HG03159 (cell line): ENCODE data around the gene AZIN2.
"Not testable (repeated sequence)": the region's sequence is repeated elsewhere in the genome, so short reads cannot be mapped to it uniquely, and the experiment has no call there.

Experiments used
- ATAC-seq: cut with Tn5 transposase; IDR thresholded peaks from one replicate; pipeline ENCODE4 v1.9.1; 2021; ENCODE audit warnings: mild to moderate bottlenecking, moderate library complexity; ENCODE audit not compliant: unreplicated experiment

AZIN2 gene

GRCh38 chr1:33080885-33081553 is at the start of gene AZIN2:
AZIN2 (plus strand) TSS chr1:33081153; CDS start chr1:33082250, 1,097 bp downstream.
- peak; percentile 96 for ATAC-seq

GRCh38 chr1:33031506-33031905 is 49.4 kb upstream of the AZIN2 start:
- ATAC-seq: no peak

GRCh38 chr1:33032126-33032869 is 48.7 kb upstream of the AZIN2 start:
- no peak for ATAC-seq

GRCh38 chr1:33036051-33036525 is 44.9 kb upstream of the AZIN2 start:
- ATAC-seq: no peak

GRCh38 chr1:33036526-33037503 is 44.1 kb upstream of the AZIN2 start, which contains the start of gene AK2:
AK2 (minus strand) TSS chr1:33036883; CDS start chr1:33036828, 55 bp downstream.
- peak; percentile 99 for ATAC-seq

- no peak for ATAC-seq
Measured at GRCh38 chr1:33039840-33040239, 41.1 kb upstream of the AZIN2 start.

- no peak for ATAC-seq
Measured at GRCh38 chr1:33041026-33041425, 39.9 kb upstream of the AZIN2 start.

- no peak for ATAC-seq
Measured at GRCh38 chr1:33042831-33043230, 38.1 kb upstream of the AZIN2 start.

GRCh38 chr1:33043267-33044092 is 37.5 kb upstream of the AZIN2 start:
- ATAC-seq: no peak

GRCh38 chr1:33045246-33045645 is 35.7 kb upstream of the AZIN2 start:
- no peak for ATAC-seq

- no peak for ATAC-seq
Measured at GRCh38 chr1:33045814-33046213, 35.1 kb upstream of the AZIN2 start.

- not testable (repeated sequence) for ATAC-seq
Measured at GRCh38 chr1:33046234-33046633, 34.7 kb upstream of the AZIN2 start.

- no peak for ATAC-seq
Measured at GRCh38 chr1:33047290-33047689, 33.7 kb upstream of the AZIN2 start.

- no peak for ATAC-seq
Measured at GRCh38 chr1:33047839-33048305, 33.1 kb upstream of the AZIN2 start.

- no peak for ATAC-seq
Measured at GRCh38 chr1:33048426-33048825, 32.5 kb upstream of the AZIN2 start.

- no peak for ATAC-seq
Measured at GRCh38 chr1:33049371-33049770, 31.6 kb upstream of the AZIN2 start.

- no peak for ATAC-seq
Measured at GRCh38 chr1:33050221-33051076, 30.5 kb upstream of the AZIN2 start.

- ATAC-seq: no peak
Measured at GRCh38 chr1:33055210-33056008, 25.5 kb upstream of the AZIN2 start.
